ENCODE measurements around the gene PNMT. TPM values are rescaled to one million over a fixed set of nuclear protein-coding genes. Genes with fewer than 3 reads are reported as not detected.

The PNMT gene
- total and polyA plus RNA-seq, 2 donors (not counting 1 experiment from before 2014, with no cell fraction given): 0.13 to 0.76 TPM

GRCh38 chr17:39651923-39652586 lies 16.2 kb upstream of the PNMT start:
- H3K4me1 Mint-ChIP-seq: peaks cover 35% of the 10 kb centered on the region
- H3K9me3 ChIP-seq (ENCODE audit: control extremely low read depth in 1 of 3, control insufficient read depth in 2 of 3, insufficient read depth in 1 of 3, low read length in 2 of 3): no peaks in the 10 kb centered on the region
- H3K4me3 ChIP-seq (ENCODE audit: control extremely low read depth in 1 of 5, extremely low read depth in 1 of 5, insufficient read depth in 1 of 5, low read depth in 2 of 5, low read length in 4 of 5): no peak overlapping the region
- no peak overlapping the region for H2AFZ ChIP-seq (ENCODE audit: insufficient read depth, low read depth, low read length, poor library complexity, severe bottlenecking)
- H3K27ac Mint-ChIP-seq: peak overlapping the region; percentile 18
- H3K27ac ChIP-seq (ENCODE audit: low read length in 2 of 2): no peak overlapping the region
- H3K9me3 Mint-ChIP-seq (ENCODE audit: insufficient read depth): no peaks in the 10 kb centered on the region
- H3K9ac ChIP-seq (ENCODE audit: low read length): no peak overlapping the region
- H3K4me1 ChIP-seq (ENCODE audit: control insufficient read depth in 2 of 2, insufficient read depth in 2 of 2, low read length in 2 of 2): peaks cover 0 to 3% of the 10 kb centered on the region in 2 donors
- no peak overlapping the region for H3K4me2 ChIP-seq (replicated peaks; ENCODE audit: low read depth, low read length, poor library complexity, severe bottlenecking)
- peaks cover 0 to 20% of the 10 kb centered on the region in 2 experiments for H3K36me3 ChIP-seq (replicated peaks in 1 of 2; ENCODE audit: control extremely low read depth in 1 of 2, control insufficient read depth in 1 of 2, extremely low read depth in 1 of 2, insufficient read depth in 2 of 2, low read length in 1 of 2)
- WGBS (ENCODE audit: insufficient coverage): 89% methylated on average over 6 of the region's 8 CpGs
- POLR2A ChIA-PET: no interaction called here
- peaks cover 61% of the 10 kb centered on the region for H4K20me1 ChIP-seq (ENCODE audit: control insufficient read depth, insufficient read depth, low read length, poor library complexity, severe bottlenecking)
- no peak for TF ChIP-seq CTCF (IDR thresholded peaks at IDR 0.05)
- intact Hi-C loops (cut with micrococcal nuclease): no loop called here
- no peaks in the 10 kb centered on the region for H3K27me3 Mint-ChIP-seq
- H3K79me2 ChIP-seq (ENCODE audit: control insufficient read depth, insufficient read depth, low read length): peaks cover 57% of the 10 kb centered on the region
- CTCF ChIA-PET: interaction anchor here (0.9 to 5.2 kb wide), 9 partner anchors 13 to 220 kb away, joined by 3 to 61 read pairs (median 4); partner anchors contain the start of genes PNMT and TCAP
- no peak overlapping the region for H3K4me3 Mint-ChIP-seq
- no peaks in the 10 kb centered on the region for H3K27me3 ChIP-seq (replicated peaks in 1 of 4; ENCODE audit: control extremely low read depth in 1 of 4, control insufficient read depth in 3 of 4, insufficient read depth in 4 of 4, low read length in 3 of 4)
- no peak for ATAC-seq (ENCODE audit: low read depth)
- no peak for DNase-seq

DNA sequence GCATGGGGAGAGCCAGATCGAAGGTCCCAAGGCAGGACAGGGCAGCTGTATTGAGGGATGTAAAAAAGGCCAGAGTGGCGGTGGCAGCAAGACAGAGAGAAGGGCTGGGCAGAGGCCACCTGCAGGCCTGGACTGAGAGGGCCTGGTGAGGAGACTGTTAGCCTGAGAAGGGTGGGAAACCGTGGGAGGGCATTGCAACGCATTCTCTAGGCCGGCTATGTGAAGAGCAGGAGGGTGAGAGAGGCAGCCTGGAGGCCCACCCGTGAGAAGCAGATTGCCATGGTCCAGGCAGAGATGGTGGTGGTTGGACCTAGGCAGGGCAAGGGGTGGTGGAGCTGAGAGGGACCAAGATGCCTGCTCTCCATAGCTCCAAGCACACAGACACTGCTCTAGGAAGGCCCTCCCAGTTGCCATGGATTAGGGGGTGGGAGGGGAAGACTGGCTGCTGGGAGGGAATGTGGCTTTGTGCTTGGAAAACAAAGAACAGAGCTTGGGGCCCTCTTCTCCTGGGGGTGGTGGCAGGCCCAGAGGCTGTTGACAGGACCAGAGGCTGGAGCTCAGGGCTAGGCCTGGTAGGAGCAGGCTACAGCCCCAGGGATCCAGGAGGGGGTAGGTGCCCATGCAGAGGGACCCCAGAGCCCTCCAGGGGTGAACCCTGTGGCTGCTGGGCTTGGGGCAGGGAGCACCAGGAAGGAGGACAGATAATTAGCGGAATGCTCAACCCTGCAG lies 15.5 kb upstream of the PNMT start:
- H3K79me2 ChIP-seq (ENCODE audit: control insufficient read depth, insufficient read depth, low read length): peaks cover 53% of the 10 kb centered on the region

More for the DNA sequence above, 15.5 kb upstream of the PNMT start:
- peak overlapping the region; percentile 18 for H3K27ac Mint-ChIP-seq
- Histone ChIP-seq H3K4me2 (replicated peaks; ENCODE audit: low read depth, low read length, poor library complexity, severe bottlenecking) (no peak overlapping the region), H3K36me3 (replicated peaks in 1 of 2; ENCODE audit: control extremely low read depth in 1 of 2, control insufficient read depth in 1 of 2, extremely low read depth in 1 of 2, insufficient read depth in 2 of 2, low read length in 1 of 2) (peaks cover 0 to 20% of the 10 kb centered on the region in 2 experiments), H3K27ac (ENCODE audit: low read length in 2 of 2) (no peak overlapping the region), H4K20me1 (ENCODE audit: control insufficient read depth, insufficient read depth, low read length, poor library complexity, severe bottlenecking) (peaks cover 54% of the 10 kb centered on the region), H3K9ac (ENCODE audit: low read length) (no peak overlapping the region), H3K4me3 (ENCODE audit: control extremely low read depth in 1 of 5, extremely low read depth in 1 of 5, insufficient read depth in 1 of 5, low read depth in 2 of 5, low read length in 4 of 5) (no peak overlapping the region), H3K4me1 (ENCODE audit: control insufficient read depth in 2 of 2, insufficient read depth in 2 of 2, low read length in 2 of 2) (peaks cover 0 to 6% of the 10 kb centered on the region in 2 donors), H3K27me3 (replicated peaks in 1 of 4; ENCODE audit: control extremely low read depth in 1 of 4, control insufficient read depth in 3 of 4, insufficient read depth in 4 of 4, low read length in 3 of 4) (no peaks in the 10 kb centered on the region), H3K9me3 (ENCODE audit: control extremely low read depth in 1 of 3, control insufficient read depth in 2 of 3, insufficient read depth in 1 of 3, low read length in 2 of 3) (no peaks in the 10 kb centered on the region), H2AFZ (ENCODE audit: insufficient read depth, low read depth, low read length, poor library complexity, severe bottlenecking) (no peak overlapping the region)
- DNase-seq (no peak), ATAC-seq (ENCODE audit: low read depth) (no peak)
- CTCF ChIA-PET: interaction anchor here (0.9 to 5.2 kb wide), 8 partner anchors 14 to 220 kb away, joined by 3 to 61 read pairs (median 12); partner anchors contain the start of genes PNMT and TCAP
- POLR2A ChIA-PET: no interaction called here
- peaks cover 33% of the 10 kb centered on the region for H3K4me1 Mint-ChIP-seq
- intact Hi-C loops (cut with micrococcal nuclease): no loop called here
- TF ChIP-seq CTCF (IDR thresholded peaks at IDR 0.05) (no peak), EZH2 (IDR thresholded peaks at IDR 0.05; ENCODE audit: borderline replicate concordance, insufficient read depth, low read depth, low read length, poor library complexity, severe bottlenecking) (no peak)
- no peaks in the 10 kb centered on the region for H3K27me3 Mint-ChIP-seq
- no peaks in the 10 kb centered on the region for H3K9me3 Mint-ChIP-seq (ENCODE audit: insufficient read depth)
- WGBS (ENCODE audit: insufficient coverage): 81% methylated on average over 6 of the region's 7 CpGs
- no peak overlapping the region for H3K4me3 Mint-ChIP-seq
